Measurements from ENCODE around the gene MYLIP.

- no peak for TF ChIP-seq GATA2 (IDR thresholded peaks at IDR 0.05; ENCODE audit: low read depth, low read length)
- no peak for TF ChIP-seq GATA3 (IDR thresholded peaks at IDR 0.05; ENCODE audit: low read depth, low read length)
These were observed 20.5 kb upstream of the MYLIP start for GRCh38 chr6:16108419-16108818.

Data from SH-SY5Y (cell line).